Measurements from ENCODE around the gene TRERF1.
"Not testable (repeated sequence)": the region's sequence is repeated elsewhere in the genome, so short reads cannot be mapped to it uniquely, and the experiment has no call there.

TRERF1 gene

GRCh38 chr6:42226645-42227143 lies 225.0 kb downstream of the TRERF1 start:
- DNase-seq (ENCODE audit: low read depth in 1 of 2, low spot score in 1 of 2) = no peak

GRCh38 chr6:42226161-42226611 lies 225.5 kb downstream of the TRERF1 start:
- no peak for DNase-seq (ENCODE audit: low read depth in 1 of 2, low spot score in 1 of 2)

- DNase-seq (ENCODE audit: low read depth in 1 of 2, low spot score in 1 of 2) = no peak
These were observed 226.3 kb downstream of the TRERF1 start for GRCh38 chr6:42225419-42225818.

- DNase-seq (ENCODE audit: low read depth in 1 of 2, low spot score in 1 of 2) = no peak
These were observed 226.7 kb downstream of the TRERF1 start for GRCh38 chr6:42225029-42225339.

GRCh38 chr6:42224222-42225028 lies 227.3 kb downstream of the TRERF1 start:
- DNase-seq (ENCODE audit: low read depth in 1 of 2, low spot score in 1 of 2) = no peak

GRCh38 chr6:42222448-42222847 lies 229.3 kb downstream of the TRERF1 start:
- DNase-seq (ENCODE audit: low read depth in 1 of 2, low spot score in 1 of 2) = no peak

- DNase-seq (ENCODE audit: low read depth in 1 of 2, low spot score in 1 of 2) = no peak
These were observed 230.2 kb downstream of the TRERF1 start for GRCh38 chr6:42221546-42221945.

- DNase-seq (ENCODE audit: low read depth in 1 of 2, low spot score in 1 of 2) = no peak
These were observed 230.9 kb downstream of the TRERF1 start for GRCh38 chr6:42220807-42221206.

- peak; percentile 74 to 78 for DNase-seq (ENCODE audit: low read depth in 1 of 2, low spot score in 1 of 2)
These were observed 234.0 kb downstream of the TRERF1 start, which contains the start of gene MRPS10 for GRCh38 chr6:42217519-42218367. MRPS10 (minus strand) TSS chr6:42217861; CDS start chr6:42217849, 12 bp downstream.

GRCh38 chr6:42217157-42217518 lies 234.6 kb downstream of the TRERF1 start:
- no peak for DNase-seq (ENCODE audit: low read depth in 1 of 2, low spot score in 1 of 2)

GRCh38 chr6:42216495-42216894 lies 235.2 kb downstream of the TRERF1 start:
- not testable (repeated sequence) for DNase-seq (ENCODE audit: low read depth in 1 of 2, low spot score in 1 of 2)

- DNase-seq (ENCODE audit: low read depth in 1 of 2, low spot score in 1 of 2) = no peak
These were observed 239.3 kb downstream of the TRERF1 start for GRCh38 chr6:42212442-42212841.

GRCh38 chr6:42211726-42212125 lies 240.0 kb downstream of the TRERF1 start:
- no peak for DNase-seq (ENCODE audit: low read depth in 1 of 2, low spot score in 1 of 2)

- DNase-seq (ENCODE audit: low read depth in 1 of 2, low spot score in 1 of 2) = no peak
These were observed 241.2 kb downstream of the TRERF1 start for GRCh38 chr6:42210551-42210950.

GRCh38 chr6:42207559-42207958 lies 244.2 kb downstream of the TRERF1 start:
- DNase-seq (ENCODE audit: low read depth in 1 of 2, low spot score in 1 of 2) = not testable (repeated sequence)

GRCh38 chr6:42204768-42205282 lies 246.9 kb downstream of the TRERF1 start:
- DNase-seq (ENCODE audit: low read depth in 1 of 2, low spot score in 1 of 2) = no peak

GRCh38 chr6:42203183-42203582 lies 248.5 kb downstream of the TRERF1 start:
- DNase-seq (ENCODE audit: low read depth in 1 of 2, low spot score in 1 of 2) = no peak

- not testable (repeated sequence) for DNase-seq (ENCODE audit: low read depth in 1 of 2, low spot score in 1 of 2)
These were observed 249.4 kb downstream of the TRERF1 start for GRCh38 chr6:42202131-42202915.

- DNase-seq (ENCODE audit: low read depth in 1 of 2, low spot score in 1 of 2) = no peak
These were observed 250.3 kb downstream of the TRERF1 start for GRCh38 chr6:42201382-42201781.

- DNase-seq (ENCODE audit: low read depth in 1 of 2, low spot score in 1 of 2) = no peak
These were observed 251.7 kb downstream of the TRERF1 start for GRCh38 chr6:42200035-42200434.

Data from stimulated activated CD4-positive, alpha-beta T cell treated with anti-CD3 and anti-CD28 coated beads, Interleukin-15, amount 100 ng/mL, for 1 hour (primary cell).